ENCODE results near the gene CLTCL1.

The CLTCL1 gene

DNA sequence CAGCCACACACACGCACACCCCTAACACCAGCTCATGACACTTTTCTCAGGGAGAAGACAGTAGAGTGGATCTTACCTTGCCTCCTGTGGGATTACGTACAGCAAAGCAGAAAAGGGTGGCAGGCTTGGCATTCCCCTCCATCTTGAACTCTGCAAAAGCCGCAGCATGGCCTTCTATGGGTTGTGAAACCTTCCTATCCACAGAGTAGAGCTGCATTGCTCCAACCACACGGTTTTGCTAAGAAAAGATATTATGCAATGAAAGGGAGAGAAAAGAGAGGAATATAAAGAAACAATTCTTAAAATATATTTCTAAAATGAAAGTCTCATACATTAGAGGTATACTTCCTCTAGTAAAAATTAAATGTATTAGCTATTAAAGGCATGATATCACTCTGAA lies 48.8 kb downstream of the CLTCL1 start:
- DNase-seq, result no peak

DNA sequence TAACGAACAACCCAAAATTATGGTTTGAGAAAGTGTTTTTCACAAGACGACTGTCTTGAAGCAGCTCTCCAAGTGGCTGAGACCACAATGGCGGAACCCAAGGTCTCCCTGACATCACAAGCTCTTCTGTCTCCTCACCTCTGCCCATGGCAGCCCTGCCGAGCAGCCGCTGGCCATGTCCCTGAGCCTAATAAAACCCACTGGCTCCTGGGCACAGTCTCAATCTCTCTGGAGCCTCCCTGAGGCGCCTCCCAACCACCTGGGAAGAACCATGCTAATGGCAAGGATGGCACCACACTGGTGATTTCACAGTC lies 50.0 kb downstream of the CLTCL1 start:
- DNase-seq, result no peak

DNA sequence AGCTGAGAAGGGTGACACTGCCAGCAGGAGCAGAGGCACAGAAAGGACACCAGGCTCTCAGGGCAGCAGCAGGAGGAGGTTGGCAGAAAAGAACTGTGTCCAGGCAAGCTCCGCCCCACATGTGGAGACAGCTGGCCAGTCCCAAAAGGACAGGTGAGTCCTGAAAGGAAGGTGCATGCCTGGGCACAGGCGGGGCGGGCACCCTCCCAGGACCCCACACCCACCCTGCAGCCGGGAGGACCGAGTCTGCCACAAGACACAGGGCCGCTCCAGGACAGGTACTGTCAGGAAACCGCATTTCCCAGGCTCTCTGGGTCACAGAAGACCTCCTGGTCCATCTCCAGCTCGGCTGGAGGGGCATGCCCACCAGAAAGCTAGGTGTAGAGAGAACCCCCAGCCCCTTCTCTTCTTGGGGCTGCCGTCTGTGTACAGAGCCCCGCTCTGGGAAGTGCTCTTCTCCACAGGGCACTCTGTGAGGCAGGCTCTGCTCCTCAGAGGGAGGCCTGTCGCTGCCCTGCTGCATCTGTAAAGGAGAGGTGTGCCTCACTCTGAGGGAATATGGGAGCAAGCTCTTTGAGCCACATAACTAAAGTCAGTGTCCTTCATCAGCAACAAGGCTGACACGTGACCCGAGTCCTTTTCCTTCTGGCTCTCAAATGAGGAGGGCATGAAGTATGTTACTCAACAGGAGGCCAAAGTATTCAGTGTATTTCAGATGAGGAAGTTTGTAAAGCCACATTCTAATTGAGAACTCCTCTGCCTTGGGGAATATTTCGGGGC lies 50.5 kb downstream of the CLTCL1 start:
- DNase-seq, result no peak

DNA sequence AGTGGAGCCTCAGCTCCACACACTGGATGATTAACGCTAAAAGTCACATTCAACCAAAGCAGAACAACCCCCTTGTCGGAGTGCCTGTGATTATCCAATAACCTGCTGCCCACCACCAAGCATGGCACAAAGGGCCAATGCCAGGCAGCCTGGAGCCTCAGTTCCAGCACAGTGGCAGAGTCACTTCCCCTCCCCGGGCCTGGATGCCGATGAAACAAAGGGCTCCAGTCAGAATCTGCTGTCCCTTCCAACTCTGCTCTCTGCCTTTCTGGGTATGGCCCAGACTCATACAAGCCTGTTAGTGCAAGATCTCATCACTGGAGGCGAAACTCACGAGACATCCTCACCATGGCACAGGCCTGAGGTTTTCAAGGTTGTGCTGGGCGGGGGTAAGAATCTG lies 52.1 kb downstream of the CLTCL1 start:
- DNase-seq, result no peak

DNA sequence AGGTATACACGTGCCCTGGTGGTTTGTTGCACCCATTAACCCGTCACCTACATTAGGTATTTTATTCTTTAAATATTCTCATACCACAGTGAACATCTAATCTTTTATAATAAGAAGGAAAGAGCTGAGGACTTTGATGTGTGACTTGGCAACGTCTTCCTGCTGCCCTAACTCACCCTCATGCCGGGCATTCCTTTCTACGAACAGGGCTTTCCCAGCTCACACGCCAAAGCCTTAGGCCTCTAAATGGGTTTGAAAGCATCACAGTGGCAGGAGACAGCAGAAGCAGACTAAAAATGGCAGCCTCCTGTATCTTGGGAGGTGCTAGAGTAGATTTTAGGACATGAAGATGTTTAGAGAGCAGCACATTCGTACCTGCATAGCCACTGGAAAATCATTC lies 52.6 kb downstream of the CLTCL1 start:
- DNase-seq, result no peak

DNA sequence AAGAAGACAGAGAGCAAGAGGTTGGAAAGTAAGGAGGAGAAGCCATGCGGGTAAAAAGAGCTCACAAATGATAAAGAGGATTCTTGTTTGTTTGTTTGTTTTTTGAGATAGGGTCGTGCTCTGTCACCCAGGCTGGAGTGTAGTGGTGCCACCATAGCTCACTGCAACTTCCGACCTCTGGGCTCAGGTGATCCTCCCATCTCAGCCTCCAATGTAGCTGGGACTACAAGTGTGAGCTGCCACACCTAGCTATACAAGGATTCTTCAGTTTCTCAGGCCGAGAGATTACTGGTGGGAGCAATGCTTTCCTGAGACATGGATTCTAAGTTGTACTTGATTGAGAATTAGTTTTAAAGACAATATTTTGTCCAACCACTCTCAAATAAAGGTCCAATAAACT lies 55.6 kb downstream of the CLTCL1 start:
- no peak for DNase-seq

DNA sequence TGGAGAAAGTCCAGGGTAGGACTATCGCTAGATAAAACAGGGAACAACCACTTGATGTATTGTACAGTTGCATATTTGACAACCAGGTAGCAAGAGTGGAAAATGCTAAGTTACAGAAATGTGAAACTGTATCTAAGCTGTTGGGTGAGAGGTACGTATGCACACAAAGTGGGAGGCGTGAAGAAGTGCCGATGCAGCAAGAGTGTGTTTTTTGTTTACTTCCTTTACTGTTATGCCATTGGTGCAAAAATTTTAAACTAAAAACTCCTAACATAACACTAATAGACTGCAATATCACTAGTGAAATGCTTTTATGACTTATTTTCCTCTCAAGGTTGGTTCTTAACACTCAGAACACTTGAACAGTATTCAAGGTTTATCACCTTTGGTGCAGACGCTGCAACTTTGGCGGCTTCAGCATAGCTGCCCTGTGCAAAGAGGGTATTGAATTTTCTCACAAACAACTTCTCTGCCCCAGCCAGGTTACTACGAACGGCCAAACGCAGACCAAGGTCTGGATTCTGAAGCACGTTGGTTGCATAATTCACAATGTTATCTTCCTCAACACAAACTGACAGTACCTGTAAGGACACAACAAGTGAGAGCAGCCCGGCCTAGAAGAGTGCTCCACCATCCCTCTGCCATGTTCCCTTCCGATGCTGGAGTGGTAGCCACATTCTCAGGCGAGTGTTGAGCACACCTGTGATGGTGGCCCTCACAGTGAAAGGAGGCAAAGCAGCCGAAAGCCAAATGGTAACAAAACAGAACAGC lies 57.2 kb downstream of the CLTCL1 start:
- DNase-seq, result no peak

DNA sequence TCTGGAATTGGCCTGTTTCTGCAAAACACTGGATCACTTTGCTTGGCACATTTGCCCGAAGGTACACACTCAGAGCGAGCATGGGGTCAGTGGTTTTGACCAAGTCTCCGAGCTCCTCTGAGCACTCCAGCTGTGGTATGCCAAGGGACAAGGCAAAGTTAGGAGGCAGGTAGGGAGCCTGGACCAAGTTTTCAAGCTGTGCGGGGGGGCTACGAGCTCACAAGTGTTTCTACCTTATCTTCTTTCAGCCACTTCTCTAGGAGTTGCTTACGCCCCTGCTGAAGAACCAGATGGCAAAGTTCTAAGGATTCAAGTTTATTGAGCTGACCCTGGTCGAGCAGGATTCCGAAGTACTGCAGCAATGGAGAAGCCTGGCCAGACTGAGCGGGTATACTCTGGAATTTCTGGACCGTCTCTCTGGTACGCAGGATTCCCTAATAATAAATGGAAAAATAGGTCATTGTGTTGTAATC lies 58.3 kb downstream of the CLTCL1 start:
- DNase-seq, result no peak

DNA sequence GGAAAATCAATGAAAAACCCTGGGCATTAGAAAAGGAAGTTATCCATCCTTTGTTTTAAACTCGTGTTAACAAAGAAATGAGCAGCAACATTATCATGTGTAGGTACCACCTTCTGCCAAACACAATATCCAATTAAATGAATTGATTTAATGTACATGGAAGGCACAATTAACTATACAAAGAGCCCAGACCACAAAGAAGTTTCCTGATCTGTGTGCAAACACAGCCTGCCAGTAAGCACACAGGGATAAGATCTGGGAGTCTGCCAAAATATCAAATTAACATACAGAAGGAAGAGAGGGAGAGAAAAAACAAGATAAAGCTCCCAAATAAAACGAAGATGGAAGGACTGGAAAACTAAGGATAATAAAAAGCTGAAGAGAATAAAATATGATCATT lies 58.9 kb downstream of the CLTCL1 start:
- no peak for DNase-seq

DNA sequence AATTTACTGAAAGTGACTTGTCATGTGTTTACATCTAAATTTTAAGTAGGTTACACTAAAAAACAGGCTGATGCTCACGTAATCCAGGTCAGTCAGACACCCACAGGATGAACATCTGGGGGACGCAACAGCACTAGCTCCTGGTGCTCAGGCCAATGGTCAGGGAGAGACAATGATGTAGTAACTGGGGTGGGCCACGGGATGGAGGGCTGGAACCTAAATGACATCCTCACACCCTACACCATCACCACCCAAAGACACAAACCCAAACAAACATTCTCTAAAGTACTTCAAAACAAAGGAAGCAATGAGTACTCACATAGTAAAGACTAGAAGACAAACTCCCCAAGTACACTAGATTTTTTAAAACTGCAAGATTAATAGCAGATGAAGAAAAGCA lies 59.5 kb downstream of the CLTCL1 start:
- no peak for DNase-seq

DNA sequence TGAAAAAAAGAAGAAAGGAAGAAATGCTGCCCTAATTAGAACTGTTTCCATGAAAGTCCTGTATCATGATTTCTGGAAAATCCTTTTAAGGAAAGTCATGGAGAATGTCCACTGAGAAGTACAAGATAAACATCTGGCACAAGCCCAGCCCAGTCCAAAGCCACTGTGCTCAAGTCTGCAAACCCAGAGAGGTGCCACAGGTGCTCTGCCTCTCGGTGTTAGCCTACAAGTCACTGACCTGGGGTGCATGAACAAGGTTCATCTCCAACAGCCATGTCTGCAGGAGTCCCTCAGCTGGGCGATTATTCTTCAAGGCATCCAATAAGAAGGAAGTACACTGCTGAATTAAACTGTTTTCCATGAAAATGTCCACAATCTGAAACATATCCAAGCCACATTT lies 61.9 kb downstream of the CLTCL1 start:
- DNase-seq, result no peak

DNA sequence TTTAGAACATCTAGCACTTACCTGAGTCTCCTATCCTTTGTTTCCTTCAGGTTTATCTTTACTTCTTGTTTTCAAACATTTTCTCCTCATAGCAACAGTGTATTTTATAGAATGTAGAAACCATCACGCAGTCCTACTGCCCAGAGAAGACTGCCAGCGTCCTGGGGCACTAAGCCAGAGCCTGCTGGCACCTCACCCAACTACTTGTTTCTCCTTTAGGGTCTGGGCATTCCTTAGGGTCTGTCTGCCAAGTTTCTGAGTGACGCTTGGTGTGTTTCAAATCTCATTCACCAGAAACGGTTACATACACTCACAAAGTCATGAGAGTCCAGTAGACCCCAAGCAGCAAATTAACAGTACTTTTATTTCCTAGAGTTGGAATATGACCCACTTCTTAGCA lies 63.3 kb downstream of the CLTCL1 start:
- no peak for DNase-seq

DNA sequence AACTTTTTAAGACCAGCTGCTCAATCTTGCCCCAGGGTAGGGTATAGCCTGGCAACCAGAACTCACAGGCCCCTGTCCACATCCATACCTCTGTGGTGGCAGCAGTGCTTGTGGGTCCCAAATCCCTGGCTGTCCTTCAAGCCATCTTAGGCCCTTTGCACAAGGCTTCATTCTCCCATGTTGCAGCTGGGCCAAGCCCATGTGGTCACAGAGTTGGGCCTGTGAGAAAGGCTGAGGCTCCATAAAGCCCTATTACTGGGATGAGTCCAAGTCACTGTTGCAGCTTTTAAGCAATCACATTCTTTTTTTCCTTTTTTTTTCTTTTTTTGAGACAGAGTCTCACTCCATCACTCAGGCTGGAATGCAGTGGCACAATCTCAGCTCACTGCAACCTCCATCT lies 65.1 kb downstream of the CLTCL1 start:
- DNase-seq, result no peak

DNA sequence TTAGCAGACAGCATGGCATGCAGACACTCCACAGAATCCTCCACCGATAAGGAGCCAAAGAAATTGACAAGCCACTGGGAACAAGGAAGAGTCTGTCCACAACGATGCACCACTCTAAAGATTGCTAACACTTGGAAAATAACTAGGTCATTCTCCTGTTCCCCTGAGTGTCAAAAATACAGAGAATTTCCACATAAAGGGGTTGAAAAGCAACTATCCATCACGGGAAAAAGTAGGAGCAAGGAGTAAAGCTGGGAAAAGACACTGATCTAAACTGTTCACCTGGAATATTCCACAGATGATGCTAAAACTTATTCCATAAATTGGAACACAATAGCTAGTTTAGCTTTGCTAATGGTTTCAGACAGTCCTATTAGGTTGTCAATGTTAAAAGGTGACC lies 66.0 kb downstream of the CLTCL1 start:
- DNase-seq, result no peak

DNA sequence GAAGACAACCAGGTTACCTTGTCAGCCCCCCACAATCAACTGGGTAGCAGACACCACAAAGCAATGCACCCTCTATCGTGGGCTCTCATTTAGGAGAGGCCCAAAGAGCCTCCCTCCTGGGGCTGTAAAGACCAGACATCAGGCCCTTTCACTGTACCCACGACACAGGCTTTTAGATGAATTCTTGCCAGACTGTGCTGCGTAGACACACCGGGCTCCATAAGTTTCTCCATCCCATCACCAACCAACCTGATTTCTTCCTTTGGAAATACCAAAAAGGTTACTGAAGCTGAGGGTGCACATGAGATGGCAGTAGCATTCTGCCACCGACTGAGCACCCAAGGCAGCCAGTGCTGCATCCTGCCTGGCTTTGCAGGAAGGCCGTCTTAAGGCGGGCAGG lies 66.5 kb downstream of the CLTCL1 start:
- DNase-seq, result no peak

DNA sequence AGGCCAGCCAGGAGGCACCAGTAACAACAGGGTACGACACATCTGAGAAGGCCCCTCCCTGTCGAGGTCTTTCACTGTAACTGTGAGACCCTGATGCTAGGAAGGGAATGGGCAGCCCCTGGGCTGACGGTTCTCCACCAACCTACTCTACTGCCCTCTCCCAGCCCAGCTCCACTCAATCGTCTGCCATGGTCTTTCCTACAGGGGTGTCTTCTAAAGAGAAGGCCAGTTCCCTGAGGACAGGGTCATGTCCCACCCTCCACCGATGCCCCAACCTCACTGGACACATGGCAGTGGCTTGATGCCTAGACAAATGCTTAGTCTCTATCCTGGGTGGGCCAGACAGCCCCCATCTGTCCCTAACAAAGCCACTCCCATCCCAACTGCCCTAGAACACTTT lies 67.0 kb downstream of the CLTCL1 start:
- no peak for DNase-seq

DNA sequence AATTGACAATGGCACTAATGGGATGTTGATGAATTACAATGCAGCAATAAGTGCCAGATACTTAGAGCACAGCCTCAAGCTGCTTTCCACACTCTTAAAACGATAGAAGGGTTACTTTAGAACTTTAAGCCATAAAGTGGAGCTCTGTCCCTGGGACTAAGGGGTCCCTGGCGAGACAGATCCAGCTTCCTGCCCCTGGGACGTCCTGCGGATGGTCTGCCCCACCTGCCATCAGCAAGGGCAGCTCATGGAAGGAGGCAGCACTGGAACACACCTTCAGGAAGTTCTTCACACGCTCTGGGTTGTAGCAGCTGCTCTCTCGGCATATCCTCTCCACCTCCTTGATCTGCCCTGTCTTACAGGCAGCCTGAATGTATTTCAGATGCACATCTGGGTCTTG lies 67.9 kb downstream of the CLTCL1 start:
- DNase-seq, result no peak

DNA sequence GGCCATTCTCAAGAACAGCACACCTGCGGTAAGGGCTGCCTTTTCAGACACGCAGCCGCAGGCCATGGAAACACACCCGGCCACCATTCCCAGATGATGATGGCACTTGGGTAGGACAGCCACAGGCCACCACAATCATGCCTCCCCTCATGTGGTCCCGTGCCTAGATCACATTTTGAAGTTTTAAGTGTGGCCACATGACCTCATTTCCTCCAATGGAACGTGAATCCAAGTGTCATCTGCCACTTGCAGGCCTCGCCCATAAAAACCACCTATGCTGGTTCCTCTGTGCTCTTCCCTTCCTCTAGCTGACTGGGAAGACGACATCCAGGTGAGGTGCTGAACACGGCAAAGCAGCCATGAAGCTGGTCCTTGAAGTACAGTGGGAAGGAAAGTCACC lies 68.4 kb downstream of the CLTCL1 start:
- no peak for DNase-seq

DNA sequence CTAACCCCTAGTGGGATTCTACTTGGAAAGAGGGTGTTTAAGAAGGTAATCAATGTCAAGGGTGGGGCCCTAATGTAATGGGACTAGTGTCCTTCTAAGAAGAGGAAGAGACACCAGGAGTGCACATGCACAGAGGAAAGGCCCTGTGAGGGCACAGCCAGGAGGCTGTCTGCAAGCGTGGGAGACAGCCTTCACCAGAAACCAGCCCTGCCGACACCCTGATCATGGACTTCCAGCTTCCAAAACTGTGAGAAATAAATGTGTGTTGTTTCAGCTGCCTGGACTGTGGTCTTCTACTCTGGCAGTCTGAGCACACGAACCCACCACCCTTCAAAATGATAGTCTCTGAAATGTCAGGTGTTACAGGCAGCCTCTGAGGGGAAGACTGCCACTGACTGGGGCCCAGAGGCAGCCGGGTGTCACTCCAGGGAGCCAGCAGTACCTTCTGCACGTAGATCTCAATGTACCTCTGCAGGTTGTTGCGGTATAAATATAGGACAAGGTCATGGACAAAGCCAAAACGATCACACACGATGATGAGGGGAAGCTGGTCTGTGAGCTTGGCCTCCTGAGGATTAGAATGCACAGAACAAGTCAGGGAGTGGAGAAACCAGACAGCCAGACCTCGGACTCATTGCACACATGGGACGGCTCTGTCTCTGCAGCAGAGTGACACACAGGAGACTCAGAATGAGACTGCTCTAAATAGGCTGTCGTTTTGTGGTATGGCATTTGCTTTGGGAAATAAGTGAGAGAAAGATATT lies 69.1 kb downstream of the CLTCL1 start:
- DNase-seq, result no peak

DNA sequence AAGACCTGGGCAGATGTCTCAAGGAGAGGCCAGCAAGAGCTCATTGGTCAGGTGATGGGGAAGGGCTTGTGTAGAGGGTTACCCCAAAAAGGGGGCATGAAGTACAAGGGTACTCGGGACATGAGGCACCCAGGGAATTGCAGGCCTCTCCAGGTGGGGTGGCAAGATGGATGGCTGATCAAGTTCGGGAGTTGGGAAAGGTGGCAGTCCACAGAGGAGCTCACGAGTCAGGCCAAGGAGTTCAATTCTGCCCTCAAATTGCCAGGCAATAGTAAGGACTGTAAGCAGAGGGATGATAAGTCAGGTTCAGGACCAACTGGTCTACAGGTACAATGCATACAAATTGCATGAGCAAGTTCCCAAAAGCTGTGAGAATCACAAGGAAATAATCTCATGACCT lies 70.7 kb downstream of the CLTCL1 start:
- DNase-seq, result no peak

DNA sequence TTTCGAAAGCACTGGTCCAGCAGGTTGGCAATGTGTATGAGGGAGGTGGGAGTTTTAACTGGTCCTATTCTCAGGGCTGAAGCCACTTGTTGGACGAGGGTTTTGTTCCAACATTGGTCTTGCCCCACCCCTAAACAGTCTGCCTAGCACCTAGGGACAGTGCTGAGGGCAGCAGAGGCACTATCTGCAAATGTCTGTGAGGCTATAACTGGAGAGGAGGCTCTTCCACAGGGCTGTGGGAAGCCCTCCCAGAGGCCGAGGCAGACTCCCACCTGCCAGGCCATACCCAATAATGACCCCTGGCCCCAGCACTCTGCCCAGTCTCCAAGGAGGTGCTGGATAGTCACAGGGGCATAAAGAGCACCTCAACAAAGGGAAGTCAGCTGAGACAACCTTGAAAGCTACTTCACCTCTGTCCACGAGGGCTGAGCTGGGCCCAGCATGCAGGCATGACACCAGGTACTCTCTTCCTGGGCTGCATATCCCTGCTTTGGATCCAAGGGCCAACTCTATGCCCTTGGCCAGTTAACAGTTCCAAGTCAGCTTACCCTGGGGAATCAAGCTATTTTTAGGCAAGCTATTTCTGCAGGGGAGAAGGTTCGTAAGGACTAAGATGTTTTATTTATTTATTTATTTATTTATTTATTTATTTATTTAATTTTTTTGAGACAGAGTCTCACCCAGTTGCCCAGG lies 72.8 kb downstream of the CLTCL1 start:
- DNase-seq, result no peak

DNA sequence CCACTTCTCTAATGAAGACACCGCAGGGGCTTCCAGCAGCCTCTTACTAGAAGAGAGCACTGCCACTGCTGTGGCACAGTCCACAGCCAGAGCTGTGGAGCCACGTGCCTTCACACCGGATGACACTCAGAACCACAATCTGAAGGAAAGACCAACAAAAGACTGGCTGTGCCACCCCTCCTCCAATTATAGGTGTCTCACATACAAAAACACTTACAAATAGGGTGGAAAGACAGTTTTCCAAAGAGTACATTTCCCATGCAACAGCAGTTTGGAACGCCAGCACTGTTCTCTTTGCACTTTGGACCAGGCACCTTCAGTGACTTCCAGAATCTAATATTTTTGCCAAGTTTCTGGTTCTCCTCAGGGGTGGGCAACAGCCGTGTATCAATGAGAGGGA lies 74.9 kb downstream of the CLTCL1 start:
- DNase-seq, result no peak

DNA sequence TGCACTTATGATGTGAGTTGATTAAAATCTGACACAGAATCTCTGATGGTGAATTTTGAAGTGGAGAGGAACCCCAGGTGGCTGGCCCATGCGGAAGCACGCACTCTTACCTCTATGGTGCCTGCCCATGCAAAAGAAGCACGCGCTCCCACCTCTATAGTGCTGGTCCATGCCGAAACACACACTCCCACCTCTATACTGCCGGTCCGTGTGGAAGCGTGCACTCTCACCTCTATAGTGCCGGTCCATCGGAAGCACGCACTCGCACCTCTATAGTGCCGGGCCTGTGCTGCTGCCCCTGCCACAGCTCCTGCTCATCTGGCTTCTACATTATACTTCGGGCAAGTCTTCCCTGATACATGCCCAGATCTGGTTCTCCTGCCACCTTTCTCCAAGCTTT lies 76.2 kb downstream of the CLTCL1 start:
- no peak for DNase-seq
